VCaP (cell line): Measurements from ENCODE around the gene SDK2.

Source experiments
- H3K27ac ChIP-seq: fragments of 450-650 bp; 2 replicates; pipeline ENCODE4 v1.5.1; 2017
- TF ChIP-seq, protein P1 (sequence below): fragments of 450-650 bp; conservative IDR thresholded peaks from 2 replicates; pipeline ENCODE4 v1.5.1; 2017; ENCODE audit warnings: mild to moderate bottlenecking, moderate library complexity

SDK2 gene

DNA sequence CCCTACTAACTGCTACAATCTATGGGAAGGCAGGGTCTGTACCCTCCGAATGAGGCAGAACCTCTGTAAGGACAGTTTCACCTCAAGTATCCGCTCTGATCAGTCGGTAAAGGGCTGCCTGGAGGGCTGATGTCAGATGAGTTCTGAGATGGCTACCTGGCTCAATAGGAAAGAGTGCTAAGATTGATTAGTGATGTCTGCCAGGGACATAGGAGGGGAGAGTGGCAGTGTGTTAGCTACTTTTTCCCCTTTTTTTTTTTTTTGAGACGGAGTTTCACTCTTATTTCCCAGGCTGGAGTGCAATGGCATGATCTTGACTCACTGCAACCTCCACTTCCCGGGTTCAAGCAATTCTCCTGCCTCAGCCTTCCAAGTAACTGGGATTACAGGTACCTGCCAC is 293.4 kb downstream of the SDK2 start:
- H3K27ac ChIP-seq = no peak overlapping the region
- TF ChIP-seq, protein P1, sequence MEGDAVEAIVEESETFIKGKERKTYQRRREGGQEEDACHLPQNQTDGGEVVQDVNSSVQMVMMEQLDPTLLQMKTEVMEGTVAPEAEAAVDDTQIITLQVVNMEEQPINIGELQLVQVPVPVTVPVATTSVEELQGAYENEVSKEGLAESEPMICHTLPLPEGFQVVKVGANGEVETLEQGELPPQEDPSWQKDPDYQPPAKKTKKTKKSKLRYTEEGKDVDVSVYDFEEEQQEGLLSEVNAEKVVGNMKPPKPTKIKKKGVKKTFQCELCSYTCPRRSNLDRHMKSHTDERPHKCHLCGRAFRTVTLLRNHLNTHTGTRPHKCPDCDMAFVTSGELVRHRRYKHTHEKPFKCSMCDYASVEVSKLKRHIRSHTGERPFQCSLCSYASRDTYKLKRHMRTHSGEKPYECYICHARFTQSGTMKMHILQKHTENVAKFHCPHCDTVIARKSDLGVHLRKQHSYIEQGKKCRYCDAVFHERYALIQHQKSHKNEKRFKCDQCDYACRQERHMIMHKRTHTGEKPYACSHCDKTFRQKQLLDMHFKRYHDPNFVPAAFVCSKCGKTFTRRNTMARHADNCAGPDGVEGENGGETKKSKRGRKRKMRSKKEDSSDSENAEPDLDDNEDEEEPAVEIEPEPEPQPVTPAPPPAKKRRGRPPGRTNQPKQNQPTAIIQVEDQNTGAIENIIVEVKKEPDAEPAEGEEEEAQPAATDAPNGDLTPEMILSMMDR = no peak

DNA sequence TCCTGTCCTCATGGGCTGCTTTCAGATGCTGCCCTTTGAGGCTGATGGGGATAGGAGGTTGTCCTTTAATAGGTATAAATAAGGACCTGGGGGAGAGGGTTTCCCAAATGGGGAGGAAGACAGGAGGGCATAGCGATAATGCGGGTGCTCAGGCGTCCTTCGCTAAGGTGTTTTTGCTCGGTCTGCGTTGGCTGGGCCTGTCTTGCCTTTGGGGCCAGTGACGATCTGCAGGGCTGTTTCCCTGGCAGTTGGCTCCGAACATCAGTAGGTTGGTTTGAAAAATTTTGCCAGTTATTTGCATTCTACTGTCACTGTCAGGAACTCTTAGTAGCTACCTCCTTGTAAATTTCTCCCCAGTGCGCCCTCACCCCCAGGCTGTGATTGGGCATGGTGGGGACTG is 294.6 kb downstream of the SDK2 start:
- TF ChIP-seq, protein P1 = no peak
- no peak overlapping the region for H3K27ac ChIP-seq

DNA sequence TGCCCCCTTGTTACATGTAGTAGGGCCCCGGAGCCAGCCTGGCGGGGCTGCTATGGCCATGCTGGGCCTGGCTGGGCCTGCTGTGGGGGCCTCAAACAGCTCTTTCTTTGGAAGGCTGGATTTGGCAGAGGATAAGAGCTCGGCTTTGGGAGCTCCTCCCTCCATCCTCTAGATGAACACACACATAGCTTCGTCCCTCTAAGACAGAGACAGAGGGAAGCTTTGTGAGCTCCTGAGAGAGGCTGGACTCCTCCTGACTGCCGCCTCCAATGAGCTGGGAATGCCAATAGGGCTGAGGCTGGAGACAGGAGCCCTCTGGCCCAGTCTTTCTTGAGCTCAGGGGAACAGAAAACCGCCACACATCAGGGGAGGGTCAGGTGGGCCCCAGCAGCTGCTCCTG is 295.1 kb downstream of the SDK2 start:
- TF ChIP-seq, protein P1 = no peak
- no peak overlapping the region for H3K27ac ChIP-seq

DNA sequence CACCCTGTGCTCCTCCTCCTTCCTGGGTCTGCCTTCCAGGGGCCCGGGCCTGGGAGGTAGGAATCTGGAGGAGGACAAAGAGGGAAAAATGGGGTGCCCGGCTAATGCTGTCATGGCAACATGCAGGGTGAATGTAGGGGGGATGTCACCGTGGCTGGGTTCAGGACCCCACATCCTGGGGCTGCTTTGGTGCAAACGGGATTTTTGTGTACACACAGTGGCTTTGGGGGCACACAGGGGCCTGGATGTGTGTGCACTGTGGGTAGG is 295.5 kb downstream of the SDK2 start:
- no peak overlapping the region for H3K27ac ChIP-seq
- TF ChIP-seq, protein P1 = no peak

DNA sequence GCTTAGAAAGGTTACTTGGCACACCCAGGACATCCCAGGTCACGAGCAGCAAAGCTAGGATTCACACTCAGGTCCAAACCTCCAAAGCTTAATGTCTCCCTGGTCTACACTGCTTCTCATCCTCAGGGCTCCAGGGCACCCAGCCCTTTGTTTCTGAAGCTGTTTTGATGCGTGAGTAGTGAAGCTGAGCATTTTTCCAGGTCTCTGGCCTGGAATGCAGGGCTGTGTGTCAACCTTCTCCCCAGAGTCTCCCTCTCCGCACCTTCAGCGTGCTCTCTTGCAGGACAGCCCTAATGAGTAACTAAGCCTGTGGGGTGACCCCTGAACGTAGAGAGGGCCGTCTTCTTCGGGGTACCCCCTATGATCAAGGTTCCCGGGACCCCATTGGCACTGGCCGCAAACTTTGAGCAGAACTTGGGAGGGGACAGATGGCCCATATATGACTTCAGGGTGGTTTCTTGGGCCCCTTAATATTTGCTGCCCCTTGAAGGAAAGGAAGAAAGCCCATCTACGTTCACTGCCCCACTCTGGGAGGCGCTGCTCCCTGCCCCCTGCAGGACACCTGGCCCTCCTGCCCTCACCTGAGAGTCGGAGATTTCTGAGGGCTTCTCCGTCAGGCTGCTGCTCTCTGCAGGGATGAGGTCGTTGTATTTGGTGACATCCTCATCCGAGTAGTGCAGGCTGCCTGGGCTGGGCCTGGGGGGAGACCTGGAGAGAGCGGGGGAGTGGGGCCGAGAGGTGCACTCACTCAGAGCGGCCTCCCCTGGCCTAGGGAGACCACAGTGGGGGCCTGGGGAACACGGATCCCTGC is 296.0 kb downstream of the SDK2 start:
- H3K27ac ChIP-seq = no peak overlapping the region
- TF ChIP-seq, protein P1 = no peak

DNA sequence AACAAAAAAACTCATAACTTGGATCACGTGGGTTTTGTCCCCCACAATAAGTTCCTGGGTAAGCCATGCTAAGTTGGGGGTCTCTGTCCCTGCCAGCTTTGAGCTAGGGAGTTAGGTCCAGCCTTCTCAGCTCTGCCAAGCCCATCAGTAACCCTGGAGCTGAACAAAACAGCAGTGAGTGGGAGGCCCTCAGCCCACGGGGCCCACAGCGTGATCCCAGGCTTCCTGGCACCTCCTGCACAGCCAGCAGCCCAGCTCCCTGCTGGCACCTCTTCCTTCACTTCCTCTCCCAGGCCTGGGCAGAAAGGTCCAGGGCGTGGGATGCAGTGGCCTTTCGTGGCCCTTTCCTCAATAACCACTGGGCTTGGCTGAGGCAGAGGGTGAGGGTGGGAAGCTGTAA is 296.9 kb downstream of the SDK2 start:
- TF ChIP-seq, protein P1 = no peak
- H3K27ac ChIP-seq = no peak overlapping the region

DNA sequence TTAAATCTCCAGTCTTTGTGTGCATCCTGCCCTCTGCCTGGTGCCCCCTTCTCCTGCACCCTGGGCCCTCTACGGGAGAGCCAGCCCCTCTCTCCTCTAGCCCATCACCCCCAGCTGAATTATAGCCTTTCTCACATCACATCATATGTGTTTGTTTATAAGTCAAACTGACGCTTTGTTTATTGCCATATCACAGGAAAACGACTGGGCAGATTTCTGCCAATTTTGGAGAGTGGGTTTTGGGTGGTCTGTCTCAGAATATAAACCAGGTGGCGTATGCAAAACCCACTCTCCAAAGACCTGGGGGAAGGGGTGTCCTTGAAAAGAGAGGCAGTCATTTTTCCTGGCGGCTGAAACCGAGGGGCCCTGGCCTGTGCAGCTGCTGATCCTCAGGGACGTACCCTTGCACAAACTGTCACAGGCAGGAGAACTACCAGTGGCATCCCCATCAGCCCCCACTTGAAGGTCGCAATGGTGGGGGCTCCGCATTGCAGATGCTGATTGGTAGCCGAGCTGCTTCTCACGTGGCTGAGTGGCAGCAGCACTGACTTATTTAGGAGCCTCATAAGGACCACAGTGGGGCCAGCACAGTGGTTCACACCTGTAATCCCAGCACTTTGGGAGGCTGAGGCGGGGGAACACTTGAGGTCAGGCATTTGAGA is 297.6 kb downstream of the SDK2 start:
- no peak overlapping the region for H3K27ac ChIP-seq
- TF ChIP-seq, protein P1 = no peak
